MCF 10A (cell line): ENCODE measurements around the gene MUC4. TPM values are rescaled to one million over a fixed set of nuclear protein-coding genes. Genes with fewer than 3 reads are reported as not detected.

ENCODE experiments used
- BruUV-seq: library from RNA; stranded (reverse); fragments of 400-500 nt; replicated peaks from 2 replicates; lab custom pipeline; 2021; lab: Mats Ljungman, UMichigan
- CTCF ChIA-PET: fragments of 300-600 bp; sonication (Branson Sonifier 250); formaldehyde crosslinking; extraction: SDS; loops from one replicate; lab custom pipeline; 2021; ENCODE audit warnings: antibody characterized with exemption, inconsistent platforms; lab: Yijun Ruan, JAX
- POLR2A ChIA-PET: fragments of 300-600, 350-650 bp; sonication (Branson Sonifier 250); formaldehyde crosslinking; extraction: SDS; loops from one replicate; lab custom pipeline; 2020; ENCODE audit warnings: antibody characterized with exemption, inconsistent platforms; lab: Yijun Ruan, JAX
- DNase-seq: peaks from one replicate; pipeline ENCODE4 v3.0.0-alpha.2; 2018; ENCODE audit not compliant: unreplicated experiment
- H3K27ac Mint-ChIP-seq: one replicate; pipeline ENCODE4 v1.8.0; 2022; ENCODE audit warnings: mild to moderate bottlenecking, low read depth, mixed read lengths; ENCODE audit not compliant: unreplicated experiment
- H3K27me3 Mint-ChIP-seq: one replicate; pipeline ENCODE4 v1.8.0; 2022; ENCODE audit warnings: mixed read lengths; ENCODE audit not compliant: insufficient read depth, unreplicated experiment
- H3K36me3 Mint-ChIP-seq: one replicate; pipeline ENCODE4 v1.8.0; 2022; ENCODE audit warnings: mild to moderate bottlenecking, moderate library complexity, mixed read lengths; ENCODE audit not compliant: insufficient read depth, unreplicated experiment
- H3K4me1 Mint-ChIP-seq: one replicate; pipeline ENCODE4 v1.8.0; 2022; ENCODE audit warnings: mixed read lengths; ENCODE audit not compliant: insufficient read depth, unreplicated experiment
- H3K4me3 Mint-ChIP-seq: one replicate; pipeline ENCODE4 v1.8.0; 2022; ENCODE audit warnings: mild to moderate bottlenecking, moderate library complexity, mixed read lengths; ENCODE audit not compliant: unreplicated experiment
- H3K9me3 Mint-ChIP-seq: one replicate; pipeline ENCODE4 v1.8.0; 2022; ENCODE audit warnings: mixed read lengths; ENCODE audit not compliant: unreplicated experiment
- CTCF ChIP-seq: fragments of 200-600 bp; IDR thresholded peaks from one replicate; pipeline ENCODE4 v1.8.0; 2022; ENCODE audit warnings: antibody characterized with exemption, mild to moderate bottlenecking; ENCODE audit not compliant: unreplicated experiment
- intact Hi-C: fragments of 100-400 bp; cut with micrococcal nuclease; formaldehyde crosslinking; loops from 2 replicates; pipeline ENCODE4 v1.14.1; 2022
- total RNA-seq: library from RNA; stranded (reverse); gene quantifications from 2 replicates; pipeline ENCODE4 v1.2.3, GENCODE V29; 2022

MUC4 gene
- total RNA-seq, 1 experiment from 2014 or later, result not detected

GRCh38 chr3:195761123-195761566, 50.6 kb downstream of the MUC4 start:
- peaks cover 53% of the 10 kb centered on the region for H3K27me3 Mint-ChIP-seq
- intact Hi-C loops, result no loop called here
- CTCF ChIA-PET, result no interaction called here

DNA sequence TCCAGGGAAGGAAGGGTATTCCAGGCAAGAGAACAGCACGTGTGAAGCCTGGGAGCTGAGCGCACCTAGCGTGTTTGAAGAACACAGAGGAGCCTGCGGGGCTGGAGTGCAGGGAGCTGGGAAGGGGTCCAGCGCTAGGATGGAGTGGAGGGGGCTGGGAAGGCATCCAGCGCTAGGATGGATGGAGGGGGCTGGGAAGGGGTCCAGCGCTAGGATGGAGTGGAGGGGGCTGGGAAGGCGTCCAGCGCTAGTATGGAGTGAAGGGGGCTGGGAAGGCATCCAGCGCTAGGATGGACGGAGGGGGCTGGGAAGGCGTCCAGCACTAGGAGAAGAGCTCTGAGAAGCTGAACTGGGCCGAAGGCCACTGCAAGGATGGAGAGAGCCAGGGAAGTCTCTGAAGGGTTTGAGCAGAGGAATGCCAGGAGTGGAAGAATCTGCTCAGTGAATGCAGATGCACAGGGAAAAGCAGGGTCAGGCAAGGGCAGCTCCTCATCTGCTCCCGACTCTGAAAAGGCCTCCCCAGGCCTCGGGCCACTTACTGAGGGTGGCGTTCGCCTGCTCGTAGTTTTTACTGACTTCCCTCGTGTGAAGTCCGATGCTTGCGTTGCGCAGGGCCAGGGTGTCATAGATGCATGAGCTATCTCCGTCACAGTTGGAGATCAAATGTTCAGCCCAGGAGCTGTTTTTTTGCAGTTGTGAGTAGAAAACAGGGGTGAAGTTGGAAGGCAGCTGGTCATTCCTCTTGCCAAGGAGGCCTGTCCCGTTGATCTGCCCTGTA, 51.2 kb downstream of the MUC4 start:
- intact Hi-C loops, result no loop called here
- TF ChIP-seq CTCF, result no peak
- ChIA-PET POLR2A (interaction anchor here (0.7 kb wide), 1 partner anchor 198 kb away, joined by 8 read pairs; no protein-coding TSS in a partner anchor), CTCF (no interaction called here)
- peaks cover 59% of the 10 kb centered on the region for H3K27me3 Mint-ChIP-seq
- peaks cover 17% of the 10 kb centered on the region for H3K4me1 Mint-ChIP-seq
- BruUV-seq, result no TSS peak
- H3K36me3 Mint-ChIP-seq, result no peaks in the 10 kb centered on the region
- no peak overlapping the region for H3K27ac Mint-ChIP-seq
- no peak overlapping the region for H3K4me3 Mint-ChIP-seq
- no peaks in the 10 kb centered on the region for H3K9me3 Mint-ChIP-seq
- no peak for DNase-seq

More at GRCh38 chr3:195761123-195761566, 50.6 kb downstream of the MUC4 start:
- no TSS peak for BruUV-seq
- no peaks in the 10 kb centered on the region for H3K36me3 Mint-ChIP-seq
- DNase-seq, result no peak
- no peaks in the 10 kb centered on the region for H3K9me3 Mint-ChIP-seq
- POLR2A ChIA-PET, result interaction anchor here (0.7 kb wide), 1 partner anchor 199 kb away, joined by 8 read pairs; no protein-coding TSS in a partner anchor
- H3K4me3 Mint-ChIP-seq, result no peak overlapping the region
- no peak overlapping the region for H3K27ac Mint-ChIP-seq
- H3K4me1 Mint-ChIP-seq, result peaks cover 17% of the 10 kb centered on the region
- TF ChIP-seq CTCF, result no peak

DNA sequence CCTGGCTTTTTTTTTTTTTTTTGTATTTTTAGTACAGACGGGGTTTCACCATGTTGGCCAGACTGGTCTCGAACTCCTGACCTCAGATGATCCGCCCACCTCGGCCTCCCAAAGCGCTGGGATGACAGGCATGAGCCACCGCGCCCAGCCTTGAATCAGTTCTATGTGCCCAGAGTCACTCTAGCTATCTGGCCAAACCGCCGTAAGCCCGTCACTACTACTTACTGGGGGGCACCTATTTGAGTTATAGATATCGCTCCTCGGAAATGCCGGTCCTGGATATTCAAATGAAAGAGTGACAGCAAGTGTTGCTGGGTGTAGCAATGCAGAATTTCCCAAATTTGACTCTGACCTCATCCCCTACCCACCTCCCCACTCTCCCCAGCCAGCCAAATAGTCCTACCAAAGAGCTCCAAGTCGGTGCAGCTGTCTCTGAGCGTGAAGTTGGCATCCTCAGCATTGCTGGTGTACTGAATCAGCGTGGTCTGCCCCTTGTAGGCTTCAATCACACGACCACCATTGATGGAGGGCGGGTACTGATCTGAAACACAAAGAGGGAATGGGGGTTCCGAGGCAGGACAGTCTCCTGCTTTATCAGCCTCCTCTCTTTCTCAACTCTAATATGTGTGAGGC, 52.9 kb downstream of the MUC4 start:
- peaks cover 17% of the 10 kb centered on the region for H3K4me1 Mint-ChIP-seq
- H3K36me3 Mint-ChIP-seq, result no peaks in the 10 kb centered on the region
- no peak for DNase-seq
- H3K27ac Mint-ChIP-seq, result no peak overlapping the region
- intact Hi-C loops, result no loop called here
- POLR2A ChIA-PET, result no interaction called here
- CTCF ChIA-PET, result no interaction called here
- H3K27me3 Mint-ChIP-seq, result peaks cover 65% of the 10 kb centered on the region
- H3K4me3 Mint-ChIP-seq, result no peak overlapping the region
- TF ChIP-seq CTCF, result no peak
- H3K9me3 Mint-ChIP-seq, result no peaks in the 10 kb centered on the region
- BruUV-seq, result no TSS peak

DNA sequence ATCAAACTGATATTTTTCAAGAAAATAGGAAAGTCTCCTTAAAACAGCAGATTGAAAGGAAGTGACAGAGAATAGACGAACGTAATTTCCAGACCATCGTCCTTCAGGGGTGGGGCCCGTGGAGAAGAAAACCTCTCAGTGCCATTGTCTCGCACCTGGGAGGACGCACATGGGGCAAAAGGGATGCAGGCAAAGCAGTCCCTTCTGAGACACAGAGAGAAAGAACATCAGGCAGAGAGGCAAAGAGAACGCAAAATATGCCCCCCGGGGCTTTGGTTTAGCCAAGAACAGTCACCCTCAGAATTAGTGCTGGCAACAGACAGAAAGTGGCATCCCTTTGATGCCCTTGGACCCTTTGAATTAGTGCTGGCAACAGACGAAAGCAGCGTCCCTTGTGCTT, 53.9 kb downstream of the MUC4 start:
- BruUV-seq, result no TSS peak
- Mint-ChIP-seq H3K36me3 (no peaks in the 10 kb centered on the region), H3K4me3 (no peak overlapping the region), H3K9me3 (no peaks in the 10 kb centered on the region), H3K27ac (no peak overlapping the region), H3K4me1 (peaks cover 17% of the 10 kb centered on the region), H3K27me3 (peaks cover 65% of the 10 kb centered on the region)
- CTCF ChIA-PET, result no interaction called here
- POLR2A ChIA-PET, result no interaction called here
- DNase-seq, result no peak
- no peak for TF ChIP-seq CTCF
- intact Hi-C loops, result no loop called here
